Smooth muscle cell (in vitro differentiated cells): Measurements from ENCODE around the gene HMX3. TPM values are rescaled to one million over a fixed set of nuclear protein-coding genes. Genes with fewer than 3 reads are reported as not detected.
"Not testable (repeated sequence)": the region's sequence is repeated elsewhere in the genome, so short reads cannot be mapped to it uniquely, and the experiment has no call there.

Experiments used
- DNase-seq: peaks from one replicate; lab custom pipeline; 2025; ENCODE audit not compliant: unreplicated experiment; lab: John Stamatoyannopoulos, UW
- H2AFZ ChIP-seq: fragments of 200-600 bp; sonication (generic); 2 replicates; pipeline ENCODE4 v1.6.0; 2016; ENCODE audit warnings: antibody characterized with exemption, low read depth, mild to moderate bottlenecking
- H3F3A ChIP-seq: fragments of 200-600 bp; sonication (generic); 2 replicates; pipeline ENCODE4 v1.6.0; 2017; ENCODE audit warnings: antibody characterized with exemption, low read depth
- H3K27ac ChIP-seq: fragments of 200-600 bp; sonication (generic); 2 replicates; pipeline ENCODE4 v1.5.1; 2016; ENCODE audit warnings: low read depth, mild to moderate bottlenecking
- H3K27me3 ChIP-seq: fragments of 200-600 bp; sonication (generic); 2 replicates; pipeline ENCODE4 v1.6.1; 2016; ENCODE audit warnings: low read depth, mild to moderate bottlenecking
- H3K36me3 ChIP-seq: fragments of 200-600 bp; sonication (generic); 2 replicates; pipeline ENCODE4 v1.5.1; 2016; ENCODE audit warnings: low read depth
- H3K4me1 ChIP-seq: fragments of 200-600 bp; sonication (generic); 2 replicates; pipeline ENCODE4 v1.5.1; 2016; ENCODE audit warnings: low read depth
- H3K4me2 ChIP-seq: fragments of 200-600 bp; sonication (generic); 2 replicates; pipeline ENCODE4 v1.6.0; 2016; ENCODE audit warnings: mild to moderate bottlenecking
- H3K4me3 ChIP-seq: fragments of 200-600 bp; sonication (generic); 2 replicates; pipeline ENCODE4 v1.5.1; 2016; ENCODE audit warnings: mild to moderate bottlenecking
- H3K79me2 ChIP-seq: fragments of 200-600 bp; sonication (generic); 2 replicates; pipeline ENCODE4 v1.6.0; 2016; ENCODE audit warnings: low read depth, mild to moderate bottlenecking
- H3K9ac ChIP-seq: fragments of 200-600 bp; sonication (generic); 2 replicates; pipeline ENCODE4 v1.6.0; 2016; ENCODE audit warnings: low read depth
- H3K9me3 ChIP-seq: fragments of 200-600 bp; sonication (generic); replicated peaks from 2 replicates; pipeline ENCODE4 v1.5.1; 2016; ENCODE audit warnings: low read depth
- H4K20me1 ChIP-seq: fragments of 200-600 bp; sonication (generic); 2 replicates; pipeline ENCODE4 v1.6.0; 2016; ENCODE audit warnings: low read depth
- WGBS: methylation state at CpG from one replicate; pipeline ENCODE4 v1.1.7; 2016; ENCODE audit warnings: low lambda C conversion rate; 5-methylcytosine and 5-hydroxymethylcytosine counted together
- polyA plus RNA-seq: library from polyadenylated mRNA; unstranded; fragments of >200 nt; fragmentation: Nextera tagmentation; extraction: Ambion mirVana; gene quantifications from 2 replicates; pipeline ENCODE4 v1.2.1, GENCODE V29; 2016
- total RNA-seq: library from RNA; depleted of rRNA; stranded (reverse); fragments of >200 nt; gene quantifications from 2 replicates; pipeline ENCODE4 v1.2.3, GENCODE V29; 2014
- TF ChIP-seq, protein P1 (sequence below): fragments of 200-600 bp; sonication (generic); IDR thresholded peaks from 2 replicates; pipeline ENCODE4 v1.5.1; 2017; ENCODE audit warnings: borderline replicate concordance, mild to moderate bottlenecking, antibody characterized with exemption; ENCODE audit not compliant: insufficient read depth, poor library complexity, severe bottlenecking

The HMX3 gene
- total and polyA plus RNA-seq, 2 experiments from 2014 or later = not detected

DNA sequence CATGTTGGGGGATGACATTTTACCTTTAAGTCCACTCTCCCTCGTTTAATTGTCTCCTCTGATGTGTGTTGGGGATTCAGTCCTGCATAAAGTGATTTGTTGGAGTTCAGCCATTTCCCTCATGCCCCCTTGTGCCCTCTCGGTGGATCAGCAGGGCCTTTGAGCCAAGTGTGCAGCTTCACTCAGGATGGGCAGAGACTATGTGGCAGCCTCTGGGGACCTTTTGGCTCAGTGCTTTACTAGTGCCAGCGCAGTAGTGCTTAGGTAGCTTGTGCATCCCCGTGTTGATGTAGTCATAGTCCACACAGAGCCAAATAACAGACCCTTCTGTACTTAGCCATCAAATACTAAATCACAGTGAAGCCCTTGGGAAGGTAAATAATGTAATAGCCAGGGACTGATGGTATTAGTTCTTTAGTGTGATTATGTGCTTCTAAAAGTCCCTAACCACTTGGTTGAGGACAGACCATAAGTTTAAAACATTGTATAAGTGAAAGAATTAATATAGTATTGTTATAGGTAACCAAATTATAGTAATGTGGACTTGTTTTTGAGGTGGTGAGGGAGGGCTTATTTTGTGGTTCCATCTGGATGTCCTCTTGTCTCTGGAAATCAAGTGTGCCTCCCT, 29.8 kb downstream of the HMX3 start:
- H3K27me3 ChIP-seq = no peaks in the 10 kb centered on the region
- no peak overlapping the region for H2AFZ ChIP-seq
- WGBS = 92% methylated on average over 4 of the region's 4 CpGs
- no peaks in the 10 kb centered on the region for H3K4me1 ChIP-seq
- H3K27ac ChIP-seq = no peak overlapping the region
- peaks cover 52% of the 10 kb centered on the region for H4K20me1 ChIP-seq
- no peaks in the 10 kb centered on the region for H3K9me3 ChIP-seq
- H3F3A ChIP-seq = no peaks in the 10 kb centered on the region
- H3K4me2 ChIP-seq = no peak overlapping the region
- peaks cover 8% of the 10 kb centered on the region for H3K79me2 ChIP-seq
- H3K36me3 ChIP-seq = peaks cover 31% of the 10 kb centered on the region
- TF ChIP-seq, protein P1, sequence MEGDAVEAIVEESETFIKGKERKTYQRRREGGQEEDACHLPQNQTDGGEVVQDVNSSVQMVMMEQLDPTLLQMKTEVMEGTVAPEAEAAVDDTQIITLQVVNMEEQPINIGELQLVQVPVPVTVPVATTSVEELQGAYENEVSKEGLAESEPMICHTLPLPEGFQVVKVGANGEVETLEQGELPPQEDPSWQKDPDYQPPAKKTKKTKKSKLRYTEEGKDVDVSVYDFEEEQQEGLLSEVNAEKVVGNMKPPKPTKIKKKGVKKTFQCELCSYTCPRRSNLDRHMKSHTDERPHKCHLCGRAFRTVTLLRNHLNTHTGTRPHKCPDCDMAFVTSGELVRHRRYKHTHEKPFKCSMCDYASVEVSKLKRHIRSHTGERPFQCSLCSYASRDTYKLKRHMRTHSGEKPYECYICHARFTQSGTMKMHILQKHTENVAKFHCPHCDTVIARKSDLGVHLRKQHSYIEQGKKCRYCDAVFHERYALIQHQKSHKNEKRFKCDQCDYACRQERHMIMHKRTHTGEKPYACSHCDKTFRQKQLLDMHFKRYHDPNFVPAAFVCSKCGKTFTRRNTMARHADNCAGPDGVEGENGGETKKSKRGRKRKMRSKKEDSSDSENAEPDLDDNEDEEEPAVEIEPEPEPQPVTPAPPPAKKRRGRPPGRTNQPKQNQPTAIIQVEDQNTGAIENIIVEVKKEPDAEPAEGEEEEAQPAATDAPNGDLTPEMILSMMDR = no peak
- no peak for DNase-seq
- no peak overlapping the region for H3K9ac ChIP-seq
- H3K4me3 ChIP-seq = no peak overlapping the region

DNA sequence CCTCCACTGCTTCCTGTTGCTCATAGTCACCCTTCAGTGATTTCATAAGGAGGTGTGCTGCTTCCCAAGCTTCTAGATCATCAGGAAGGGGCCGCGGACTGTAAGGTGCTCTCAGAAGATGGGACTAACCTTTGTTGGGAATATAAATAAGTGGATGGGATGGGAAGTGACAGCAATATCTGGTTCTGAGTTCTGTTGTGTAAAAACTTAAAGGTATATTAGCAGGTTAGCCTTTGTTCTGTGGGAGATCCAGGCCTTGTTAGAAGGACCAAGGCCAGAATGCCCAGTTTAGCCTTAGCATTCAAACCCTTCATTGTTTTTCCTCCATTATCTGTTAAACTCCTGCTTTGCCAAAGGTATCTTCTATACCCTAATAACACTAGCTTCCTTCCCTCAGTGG, 30.8 kb downstream of the HMX3 start:
- no peaks in the 10 kb centered on the region for H3K27me3 ChIP-seq
- no peak overlapping the region for H3K27ac ChIP-seq
- H3F3A ChIP-seq = no peaks in the 10 kb centered on the region
- no peak overlapping the region for H3K4me3 ChIP-seq
- H3K9ac ChIP-seq = no peak overlapping the region
- no peak overlapping the region for H3K4me2 ChIP-seq
- no peaks in the 10 kb centered on the region for H3K9me3 ChIP-seq
- H3K4me1 ChIP-seq = no peaks in the 10 kb centered on the region
- peaks cover 28% of the 10 kb centered on the region for H3K36me3 ChIP-seq
- no peak for DNase-seq
- 100% methylated on average over 2 of the region's 2 CpGs for WGBS
- TF ChIP-seq, protein P1 = no peak
- peaks cover 43% of the 10 kb centered on the region for H4K20me1 ChIP-seq
- peaks cover 4% of the 10 kb centered on the region for H3K79me2 ChIP-seq
- H2AFZ ChIP-seq = no peak overlapping the region

DNA sequence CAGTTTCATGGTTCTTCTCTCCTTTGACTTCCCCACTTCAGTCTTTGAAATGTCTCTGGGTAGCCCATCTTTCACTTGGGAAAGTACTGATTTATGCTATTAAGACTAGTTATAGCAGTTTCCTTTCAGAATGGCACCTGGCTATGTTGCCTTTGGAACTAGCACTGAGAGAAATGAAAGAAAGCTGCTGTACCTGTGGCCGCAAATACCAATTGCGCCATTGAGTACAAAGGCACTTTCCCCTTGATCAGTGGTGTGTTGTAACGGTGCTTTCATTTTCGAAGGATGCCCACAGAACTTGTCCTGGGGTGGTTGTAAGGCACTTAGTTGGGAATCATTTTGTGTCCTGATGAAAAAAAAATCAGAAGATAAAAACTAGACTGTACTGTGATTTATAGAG, 35.2 kb downstream of the HMX3 start:
- TF ChIP-seq, protein P1 = no peak
- Histone ChIP-seq H3K79me2 (no peaks in the 10 kb centered on the region), H3K27ac (no peak overlapping the region), H3K9me3 (no peaks in the 10 kb centered on the region), H4K20me1 (peaks cover 14% of the 10 kb centered on the region), H3K4me3 (no peak overlapping the region), H3K4me1 (no peaks in the 10 kb centered on the region), H3K36me3 (no peaks in the 10 kb centered on the region), H3F3A (no peaks in the 10 kb centered on the region), H3K4me2 (no peak overlapping the region), H3K9ac (no peak overlapping the region), H3K27me3 (no peaks in the 10 kb centered on the region), H2AFZ (no peak overlapping the region)
- DNase-seq = no peak
- 96% methylated on average over 4 of the region's 4 CpGs for WGBS

DNA sequence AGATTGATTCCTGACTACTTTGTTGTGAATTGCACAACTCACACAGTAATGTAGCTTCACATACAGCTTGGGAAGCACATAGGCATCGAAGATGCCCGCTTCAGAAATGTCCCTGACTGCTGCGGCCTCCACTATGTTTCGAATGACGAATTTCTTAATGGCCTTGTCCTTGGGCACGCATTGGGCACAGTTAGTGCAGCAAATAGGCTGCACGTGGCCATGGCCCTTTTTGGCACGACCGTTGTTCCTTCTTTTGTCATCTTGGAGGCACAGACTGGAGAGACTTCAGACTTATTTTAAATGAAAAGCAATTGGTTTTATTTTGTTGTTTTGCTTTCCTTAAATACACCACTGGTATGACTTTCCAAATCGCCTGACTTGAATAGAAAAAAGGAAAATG, 35.8 kb downstream of the HMX3 start:
- H3K9ac ChIP-seq, H3K9me3 ChIP-seq, H3K27me3 ChIP-seq, H3K4me3 ChIP-seq, H3K79me2 ChIP-seq, H3K4me2 ChIP-seq, DNase-seq, H2AFZ ChIP-seq, H3F3A ChIP-seq, H3K27ac ChIP-seq, H3K4me1 ChIP-seq, H3K36me3 ChIP-seq, H4K20me1 ChIP-seq: not testable (repeated sequence)
- WGBS = 96% methylated on average over 10 of the region's 10 CpGs
